HL-60 (cell line): Measurements from ENCODE around the gene CHST11.

Experiments used
- CTCF ChIP-seq: IDR thresholded peaks from one replicate; pipeline ENCODE4 v1.5.1; 2011; ENCODE audit warnings: low read length, control low read depth, inconsistent platforms; ENCODE audit not compliant: insufficient read depth
- GABPA ChIP-seq: IDR thresholded peaks from 2 replicates; pipeline ENCODE4 v1.6.1; 2012; ENCODE audit warnings: low read depth
- POLR2AphosphoS5 ChIP-seq: IDR thresholded peaks from 2 replicates; pipeline ENCODE4 v1.6.1; 2012; ENCODE audit warnings: low read depth
- REST ChIP-seq: IDR thresholded peaks from 2 replicates; pipeline ENCODE4 v1.6.1; 2012; ENCODE audit warnings: low read depth; ENCODE audit not compliant: insufficient replicate concordance
- SPI1 ChIP-seq: IDR thresholded peaks from 2 replicates; pipeline ENCODE4 v1.6.1; 2012; ENCODE audit warnings: low read depth, mild to moderate bottlenecking, borderline replicate concordance

GRCh38 chr12:104605685-104606084 lies 148.9 kb downstream of the CHST11 start:
- TF ChIP-seq CTCF (no peak), GABPA (no peak), POLR2AphosphoS5 (no peak), REST (no peak), SPI1 (no peak)
